ENCODE measurements around the gene LEMD1. TPM values are rescaled to one million over a fixed set of nuclear protein-coding genes. Genes with fewer than 3 reads are reported as not detected.

The LEMD1 gene
- total RNA-seq, 4 donors from 2014 or later = 5.1 TPM; not detected in 3

GRCh38 chr1:205351984-205352713 is 69.7 kb downstream of the LEMD1 start:
- Histone ChIP-seq H3K4me3 (no peak overlapping the region), H3K4me1 (peaks cover 11% of the 10 kb centered on the region), H3K9me3 (no peaks in the 10 kb centered on the region), H3K27me3 (peaks cover 24% of the 10 kb centered on the region), H3K27ac (no peak overlapping the region), H3K36me3 (no peaks in the 10 kb centered on the region)
- no peak for DNase-seq (ENCODE audit: low spot score in 2 of 2)
- 53% methylated on average over 9 of the region's 11 CpGs for WGBS
- TF ChIP-seq EP300 (IDR thresholded peaks at IDR 0.05) = no peak
- TF ChIP-seq POLR2A (IDR thresholded peaks at IDR 0.05) = no peak
- TF ChIP-seq, protein P1, sequence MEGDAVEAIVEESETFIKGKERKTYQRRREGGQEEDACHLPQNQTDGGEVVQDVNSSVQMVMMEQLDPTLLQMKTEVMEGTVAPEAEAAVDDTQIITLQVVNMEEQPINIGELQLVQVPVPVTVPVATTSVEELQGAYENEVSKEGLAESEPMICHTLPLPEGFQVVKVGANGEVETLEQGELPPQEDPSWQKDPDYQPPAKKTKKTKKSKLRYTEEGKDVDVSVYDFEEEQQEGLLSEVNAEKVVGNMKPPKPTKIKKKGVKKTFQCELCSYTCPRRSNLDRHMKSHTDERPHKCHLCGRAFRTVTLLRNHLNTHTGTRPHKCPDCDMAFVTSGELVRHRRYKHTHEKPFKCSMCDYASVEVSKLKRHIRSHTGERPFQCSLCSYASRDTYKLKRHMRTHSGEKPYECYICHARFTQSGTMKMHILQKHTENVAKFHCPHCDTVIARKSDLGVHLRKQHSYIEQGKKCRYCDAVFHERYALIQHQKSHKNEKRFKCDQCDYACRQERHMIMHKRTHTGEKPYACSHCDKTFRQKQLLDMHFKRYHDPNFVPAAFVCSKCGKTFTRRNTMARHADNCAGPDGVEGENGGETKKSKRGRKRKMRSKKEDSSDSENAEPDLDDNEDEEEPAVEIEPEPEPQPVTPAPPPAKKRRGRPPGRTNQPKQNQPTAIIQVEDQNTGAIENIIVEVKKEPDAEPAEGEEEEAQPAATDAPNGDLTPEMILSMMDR (IDR thresholded peaks at IDR 0.05) = no peak
- TF ChIP-seq POLR2AphosphoS5 (IDR thresholded peaks at IDR 0.05) = no peak

DNA sequence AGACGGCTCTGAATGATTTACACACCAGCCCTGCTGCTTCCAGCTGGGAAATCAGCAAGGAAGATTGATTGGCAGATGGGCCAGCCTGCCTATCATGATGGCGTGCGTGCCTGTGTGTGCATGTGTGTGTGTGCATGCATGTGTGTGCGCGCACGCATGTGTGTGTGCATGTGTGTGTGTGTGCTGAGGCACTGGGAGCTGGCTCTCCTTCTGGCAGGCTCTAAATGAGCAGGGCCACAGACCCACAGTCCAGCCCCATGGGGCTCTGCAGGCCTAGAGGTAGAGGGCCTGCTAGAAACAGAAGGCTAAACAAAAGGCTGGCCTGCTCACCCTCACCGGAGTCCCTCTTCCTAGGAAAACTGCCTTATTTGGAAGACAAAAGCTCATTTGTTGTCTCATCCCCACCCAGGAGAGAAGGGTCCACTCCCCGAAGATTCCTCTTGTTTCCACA is 71.1 kb downstream of the LEMD1 start:
- Histone ChIP-seq H3K9me3 (no peaks in the 10 kb centered on the region), H3K27me3 (peaks cover 34% of the 10 kb centered on the region), H3K4me1 (peaks cover 7% of the 10 kb centered on the region), H3K36me3 (no peaks in the 10 kb centered on the region), H3K4me3 (no peak overlapping the region), H3K27ac (no peak overlapping the region)
- no peak for DNase-seq (ENCODE audit: low spot score in 2 of 2)
- TF ChIP-seq POLR2AphosphoS5 (IDR thresholded peaks at IDR 0.05) (no peak), EP300 (IDR thresholded peaks at IDR 0.05) (no peak), POLR2A (IDR thresholded peaks at IDR 0.05) (no peak)
- TF ChIP-seq, protein P1 (IDR thresholded peaks at IDR 0.05) = no peak
- whole genome bisulfite sequencing = 74% methylated on average over 3 of the region's 8 CpGs

DNA sequence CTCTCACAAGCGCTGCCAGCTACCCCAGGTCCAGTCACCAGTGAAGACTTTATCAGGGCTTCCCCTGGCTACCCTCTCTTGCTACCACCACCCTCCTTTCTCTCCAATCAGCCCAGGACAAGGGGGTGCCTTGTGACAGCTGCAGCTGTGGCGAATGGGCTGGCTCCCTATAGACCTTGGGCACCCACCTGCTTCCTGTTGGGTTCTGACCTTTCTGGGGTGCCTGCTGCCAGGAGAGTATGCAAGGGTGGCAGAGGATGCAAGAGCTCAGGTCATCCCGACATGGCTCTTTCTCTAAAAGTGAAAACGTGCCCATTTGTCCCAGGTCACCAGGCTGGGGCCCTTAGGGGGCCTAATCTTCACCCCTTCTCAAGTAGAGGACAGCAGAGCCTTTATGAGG is 71.7 kb downstream of the LEMD1 start:
- Histone ChIP-seq H3K36me3 (no peaks in the 10 kb centered on the region), H3K4me1 (peaks cover 7% of the 10 kb centered on the region), H3K27me3 (peaks cover 39% of the 10 kb centered on the region), H3K4me3 (no peak overlapping the region), H3K27ac (no peak overlapping the region), H3K9me3 (no peaks in the 10 kb centered on the region)
- DNase-seq (ENCODE audit: low spot score in 2 of 2) = no peak
- 62% methylated on average over 4 of the region's 4 CpGs for WGBS
- TF ChIP-seq POLR2A (IDR thresholded peaks at IDR 0.05) (no peak), POLR2AphosphoS5 (IDR thresholded peaks at IDR 0.05) (no peak), EP300 (IDR thresholded peaks at IDR 0.05) (no peak)
- TF ChIP-seq, protein P1 (IDR thresholded peaks at IDR 0.05) = no peak

DNA sequence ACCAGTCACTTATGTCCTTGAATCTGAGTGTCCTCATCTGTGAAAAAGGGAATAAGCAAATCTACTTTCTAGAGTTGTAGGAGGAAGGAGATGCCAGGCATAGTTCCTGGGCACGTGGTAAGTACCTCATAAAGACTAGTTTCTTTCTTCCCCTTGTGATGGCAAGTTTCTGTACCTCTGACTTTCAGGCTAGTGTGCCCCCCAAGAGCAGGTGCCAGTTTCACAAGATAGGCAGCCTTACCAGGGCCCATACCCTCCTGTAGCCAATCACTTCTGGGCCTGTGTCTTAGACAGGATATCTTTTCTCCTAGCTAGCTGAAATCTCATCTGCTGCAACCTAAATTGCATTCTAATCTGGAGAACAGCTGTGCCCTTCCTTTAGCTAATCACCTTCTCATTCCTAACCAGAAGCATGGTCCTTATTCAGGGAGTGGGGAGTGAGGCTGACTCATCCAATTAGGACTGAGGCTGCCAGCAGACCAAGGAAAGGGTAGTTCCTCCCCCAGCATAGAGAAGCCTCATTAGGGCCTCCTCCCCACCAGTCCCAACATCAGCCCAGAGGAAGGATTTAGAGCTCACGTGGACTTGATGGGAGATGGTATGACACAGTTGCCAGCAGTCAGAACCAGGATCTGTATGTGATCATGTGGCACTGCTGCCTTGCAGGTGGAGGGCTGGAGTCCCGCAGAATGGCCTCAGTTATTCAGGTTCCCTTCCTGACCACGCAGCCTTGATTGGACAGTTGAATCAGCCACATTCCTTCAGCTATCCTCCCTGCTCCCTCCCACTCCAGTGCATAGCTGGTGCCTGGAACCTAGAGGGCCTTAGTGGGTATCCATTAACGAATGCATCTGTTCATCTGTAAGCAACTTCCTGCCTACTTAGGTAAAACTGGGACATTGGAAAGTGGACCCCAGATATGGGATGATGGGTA is 73.0 kb downstream of the LEMD1 start:
- no peak for DNase-seq (ENCODE audit: low spot score in 2 of 2)
- TF ChIP-seq, protein P1 (IDR thresholded peaks at IDR 0.05) = no peak
- Histone ChIP-seq H3K36me3 (no peaks in the 10 kb centered on the region), H3K4me1 (peaks cover 9% of the 10 kb centered on the region), H3K9me3 (no peaks in the 10 kb centered on the region), H3K27me3 (peaks cover 51% of the 10 kb centered on the region), H3K27ac (no peak overlapping the region), H3K4me3 (no peak overlapping the region)
- 63% methylated on average over 5 of the region's 5 CpGs for WGBS

All from suprapubic skin (tissue), 4 donors.